Measurements from ENCODE around the gene MIS18BP1. TPM values are rescaled to one million over a fixed set of nuclear protein-coding genes. Genes with fewer than 3 reads are reported as not detected.

The MIS18BP1 gene
- total RNA-seq, 2 experiments from 2014 or later: 66.4 to 71.8 TPM

- ATAC-seq (no peak), DNase-seq (no peak)
- POLR2A ChIA-PET: no interaction called here
- H3K27ac Mint-ChIP-seq: no peak overlapping the region
- CTCF ChIA-PET: interaction anchor here (1.4 kb wide), 1 partner anchor 10 kb away, joined by 4 read pairs; no protein-coding TSS in a partner anchor
- H3K4me1 Mint-ChIP-seq (ENCODE audit: low read depth): peaks cover 12% of the 10 kb centered on the region
- no peaks in the 10 kb centered on the region for H3K27me3 Mint-ChIP-seq (ENCODE audit: low read depth)
- no peaks in the 10 kb centered on the region for H3K9me3 Mint-ChIP-seq (ENCODE audit: insufficient read depth)
- peaks cover 37% of the 10 kb centered on the region for H3K36me3 Mint-ChIP-seq (ENCODE audit: low read depth)
- no peak overlapping the region for H3K4me3 Mint-ChIP-seq
Measured at GRCh38 chr14:45198551-45198950, 54.5 kb downstream of the MIS18BP1 start.

DNA sequence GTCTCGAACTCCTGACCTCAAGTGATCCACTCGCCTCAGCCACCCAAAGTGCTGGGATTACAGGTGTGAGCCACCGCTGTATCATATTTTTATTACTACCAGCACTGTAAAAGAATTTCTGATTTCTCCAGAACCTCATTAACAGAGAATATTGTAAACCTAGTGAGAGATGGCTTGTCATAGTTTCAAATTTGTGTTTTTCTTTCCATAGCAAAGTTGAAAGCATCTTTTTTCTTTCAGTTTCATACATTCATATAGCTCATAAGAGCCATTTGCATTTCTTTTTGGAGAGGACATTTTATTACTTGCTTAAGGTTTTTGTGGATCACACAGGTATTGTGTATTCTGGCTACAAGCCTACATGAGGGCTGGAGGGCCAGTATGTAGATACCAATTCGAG is 58.0 kb downstream of the MIS18BP1 start:
- CTCF ChIA-PET: no interaction called here
- POLR2A ChIA-PET: no interaction called here
- H3K4me3 Mint-ChIP-seq: no peak overlapping the region
- peaks cover 5% of the 10 kb centered on the region for H3K4me1 Mint-ChIP-seq (ENCODE audit: low read depth)
- no peak for ATAC-seq
- no peak for DNase-seq
- H3K27me3 Mint-ChIP-seq (ENCODE audit: low read depth): no peaks in the 10 kb centered on the region
- H3K36me3 Mint-ChIP-seq (ENCODE audit: low read depth): peaks cover 17% of the 10 kb centered on the region
- no peak overlapping the region for H3K27ac Mint-ChIP-seq
- H3K9me3 Mint-ChIP-seq (ENCODE audit: insufficient read depth): no peaks in the 10 kb centered on the region

DNA sequence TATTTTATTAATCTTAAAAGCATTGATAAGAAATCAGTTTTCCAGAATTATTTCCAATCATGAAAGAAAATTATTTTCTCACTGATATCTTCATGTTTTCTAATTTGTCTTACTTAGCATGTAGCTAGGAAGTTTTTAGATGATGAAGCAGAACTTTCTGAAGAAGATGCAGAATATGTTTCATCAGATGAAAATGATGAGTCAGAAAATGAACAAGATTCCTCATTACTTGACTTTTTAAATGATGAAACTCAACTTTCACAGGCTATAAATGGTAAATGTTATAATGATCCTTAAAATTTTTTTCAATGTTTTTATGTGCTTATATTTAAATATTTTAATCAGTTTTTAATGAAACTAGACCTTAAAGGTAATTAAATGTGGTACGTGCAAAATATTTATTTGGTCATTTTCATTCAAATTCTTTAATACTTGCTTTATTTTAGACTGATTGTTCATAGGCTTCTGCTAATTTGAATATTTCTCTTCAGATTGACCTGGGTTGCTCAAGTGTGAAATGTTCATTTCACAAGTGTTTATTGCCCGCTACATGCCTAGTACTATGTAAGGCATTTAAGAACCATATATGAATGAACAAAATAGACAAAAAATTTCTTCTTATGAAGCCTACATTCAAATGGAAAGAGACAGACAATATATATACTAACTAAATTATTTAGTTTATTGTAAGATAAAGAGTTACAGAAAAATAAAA is 67.7 kb downstream of the MIS18BP1 start:
- Mint-ChIP-seq H3K27me3 (ENCODE audit: low read depth) (no peaks in the 10 kb centered on the region), H3K36me3 (ENCODE audit: low read depth) (peaks cover 18% of the 10 kb centered on the region)
- CTCF ChIA-PET: no interaction called here

GRCh38 chr14:45181806-45182205 is 71.2 kb downstream of the MIS18BP1 start:
- POLR2A ChIA-PET: no interaction called here
- no peak for ATAC-seq
- CTCF ChIA-PET: no interaction called here
- H3K9me3 Mint-ChIP-seq (ENCODE audit: insufficient read depth): no peaks in the 10 kb centered on the region
- H3K27ac Mint-ChIP-seq: no peak overlapping the region
- no peak overlapping the region for H3K4me3 Mint-ChIP-seq
- H3K27me3 Mint-ChIP-seq (ENCODE audit: low read depth): no peaks in the 10 kb centered on the region
- no peaks in the 10 kb centered on the region for H3K4me1 Mint-ChIP-seq (ENCODE audit: low read depth)
- H3K36me3 Mint-ChIP-seq (ENCODE audit: low read depth): peaks cover 10% of the 10 kb centered on the region
- DNase-seq: no peak

More for the DNA sequence above, 67.7 kb downstream of the MIS18BP1 start:
- no peak for DNase-seq
- ATAC-seq: no peak
- Mint-ChIP-seq H3K9me3 (ENCODE audit: insufficient read depth) (no peaks in the 10 kb centered on the region), H3K27ac (no peak overlapping the region), H3K4me3 (no peak overlapping the region), H3K4me1 (ENCODE audit: low read depth) (no peaks in the 10 kb centered on the region)
- POLR2A ChIA-PET: no interaction called here

- H3K4me3 Mint-ChIP-seq: no peak overlapping the region
- no peaks in the 10 kb centered on the region for H3K9me3 Mint-ChIP-seq (ENCODE audit: insufficient read depth)
- POLR2A ChIA-PET: no interaction called here
- no peaks in the 10 kb centered on the region for H3K4me1 Mint-ChIP-seq (ENCODE audit: low read depth)
- H3K27ac Mint-ChIP-seq: no peak overlapping the region
- H3K27me3 Mint-ChIP-seq (ENCODE audit: low read depth): no peaks in the 10 kb centered on the region
- DNase-seq (no peak), ATAC-seq (no peak)
- H3K36me3 Mint-ChIP-seq (ENCODE audit: low read depth): peaks cover 6% of the 10 kb centered on the region
- CTCF ChIA-PET: no interaction called here
Measured at GRCh38 chr14:45181329-45181728, 71.7 kb downstream of the MIS18BP1 start.

GRCh38 chr14:45177076-45177475 is 75.9 kb downstream of the MIS18BP1 start:
- H3K36me3 Mint-ChIP-seq (ENCODE audit: low read depth): peaks cover 7% of the 10 kb centered on the region
- POLR2A ChIA-PET: no interaction called here
- no peak overlapping the region for H3K27ac Mint-ChIP-seq
- no peaks in the 10 kb centered on the region for H3K4me1 Mint-ChIP-seq (ENCODE audit: low read depth)
- ATAC-seq: no peak
- no peaks in the 10 kb centered on the region for H3K9me3 Mint-ChIP-seq (ENCODE audit: insufficient read depth)
- no peak for DNase-seq
- CTCF ChIA-PET: no interaction called here
- H3K27me3 Mint-ChIP-seq (ENCODE audit: low read depth): no peaks in the 10 kb centered on the region
- no peak overlapping the region for H3K4me3 Mint-ChIP-seq

DNA sequence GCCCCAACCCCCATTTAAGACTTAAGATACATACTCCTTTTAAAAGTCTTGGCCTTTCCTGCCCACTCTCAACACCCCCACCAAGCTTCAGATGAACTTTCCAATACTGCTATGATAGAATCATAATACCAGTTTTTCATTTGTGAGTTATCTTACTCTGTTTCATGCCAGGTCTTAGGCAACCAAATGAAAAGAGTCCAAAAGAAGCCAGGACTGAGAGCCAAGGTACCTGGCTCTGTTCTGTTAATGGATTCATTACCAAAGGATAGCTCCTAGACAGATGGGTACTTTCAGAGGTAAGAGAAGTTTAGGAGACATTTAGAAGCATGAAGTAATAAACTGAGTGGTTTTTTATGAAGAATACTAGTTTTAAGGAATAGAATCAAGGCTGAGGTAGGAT is 83.1 kb downstream of the MIS18BP1 start:
- no peak for ATAC-seq
- Mint-ChIP-seq H3K4me1 (ENCODE audit: low read depth) (no peaks in the 10 kb centered on the region), H3K4me3 (no peak overlapping the region), H3K27me3 (ENCODE audit: low read depth) (no peaks in the 10 kb centered on the region), H3K27ac (no peak overlapping the region), H3K9me3 (ENCODE audit: insufficient read depth) (no peaks in the 10 kb centered on the region), H3K36me3 (ENCODE audit: low read depth) (peaks cover 11% of the 10 kb centered on the region)
- ChIA-PET POLR2A (no interaction called here), CTCF (no interaction called here)
- no peak for DNase-seq

DNA sequence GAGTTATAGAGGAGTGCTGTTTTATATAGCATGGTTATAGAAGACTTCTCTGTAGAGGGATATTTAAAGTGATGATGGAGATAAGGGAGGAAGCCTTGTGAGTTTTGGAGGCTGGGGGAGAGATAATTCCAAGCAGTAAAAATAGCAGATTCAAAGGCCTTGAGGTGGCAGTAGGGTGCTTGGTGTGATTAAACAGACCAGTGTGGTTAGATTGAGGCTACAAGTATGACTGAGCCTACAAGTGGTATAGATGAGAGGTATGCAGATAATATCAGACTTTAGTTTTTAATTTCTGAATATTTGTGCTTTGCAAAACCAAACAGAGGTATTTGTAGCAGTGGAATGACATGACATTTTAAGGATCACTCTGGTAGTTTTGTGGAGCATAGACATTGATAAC is 96.9 kb downstream of the MIS18BP1 start:
- no peak overlapping the region for H3K4me3 Mint-ChIP-seq
- H3K9me3 Mint-ChIP-seq (ENCODE audit: insufficient read depth): no peaks in the 10 kb centered on the region
- POLR2A ChIA-PET: no interaction called here
- peaks cover 12% of the 10 kb centered on the region for H3K4me1 Mint-ChIP-seq (ENCODE audit: low read depth)
- peaks cover 16% of the 10 kb centered on the region for H3K36me3 Mint-ChIP-seq (ENCODE audit: low read depth)
- no peaks in the 10 kb centered on the region for H3K27me3 Mint-ChIP-seq (ENCODE audit: low read depth)
- CTCF ChIA-PET: no interaction called here
- ATAC-seq (peak; percentile 85), DNase-seq (peak; percentile 32)
- no peak overlapping the region for H3K27ac Mint-ChIP-seq

Other genes with a start within 250 kb of the MIS18BP1 start
- gene PRPF39, start 169.1 kb downstream of the MIS18BP1 start, total RNA-seq: 10 to 100 TPM; 41.0 to 41.6 TPM
- 10 to 100 TPM; 70.2 to 74.9 TPM for gene FKBP3, start 118.7 kb downstream of the MIS18BP1 start, total RNA-seq
- 10 to 100 TPM; 17.2 to 20.2 TPM for gene FANCM, start 117.3 kb downstream of the MIS18BP1 start, total RNA-seq